K562 (cell line): ENCODE measurements around the gene ACTL10. TPM values are rescaled to one million over a fixed set of nuclear protein-coding genes. Genes with fewer than 3 reads are reported as not detected.

Experiments used
- HDAC1 ChIP-seq, 2 experiments: fragments of 450-650 bp; IDR thresholded peaks; 2 replicates each; pipeline ENCODE4 v1.6.1; 2016 to 2017; ENCODE audit warnings: inconsistent platforms in 1 of 2, mild to moderate bottlenecking in 1 of 2, moderate library complexity in 1 of 2
- JUN ChIP-seq, 2 experiments: sonication (generic) in 1 of 2; formaldehyde crosslinking in 1 of 2; IDR thresholded peaks; 2 replicates each; pipeline versions ENCODE4 v1.6.1 to v1.8.0; 2012 to 2022; ENCODE audit warnings: borderline replicate concordance in 2 of 2, mild to moderate bottlenecking in 2 of 2, improper control_type of control experiment in 1 of 2, low read depth in 1 of 2, low read length in 1 of 2, missing genetic modification reagents in 1 of 2
- MEIS2 ChIP-seq: fragments of 450-650 bp; IDR thresholded peaks from 2 replicates; pipeline ENCODE4 v1.6.1; 2014; ENCODE audit warnings: mild to moderate bottlenecking; ENCODE audit not compliant: partially characterized antibody
- NFRKB ChIP-seq: fragments of 450-650 bp; IDR thresholded peaks from 2 replicates; pipeline ENCODE4 v1.6.1; 2016; ENCODE audit warnings: low read depth
- NR2C2 ChIP-seq, 2 experiments: fragments of 200-800 bp in 1 of 2; sonication (Bioruptor generic) in 1 of 2; sonication (generic) in 1 of 2; formaldehyde crosslinking in 1 of 2; IDR thresholded peaks; 2 replicates each; pipeline versions ENCODE4 v1.6.1 to v1.8.0; 2016 to 2022; ENCODE audit warnings: mild to moderate bottlenecking in 1 of 2, missing compliant biosample characterization in 1 of 2, missing genetic modification characterization in 1 of 2, missing genetic modification reagents in 1 of 2
- PCBP1 ChIP-seq: fragments of 200-400 bp; formaldehyde crosslinking; IDR thresholded peaks from 2 replicates; pipeline ENCODE4 v1.6.1; 2018; ENCODE audit warnings: mild to moderate bottlenecking, low read depth, low read length; ENCODE audit not compliant: poor library complexity, severe bottlenecking
- PML ChIP-seq: IDR thresholded peaks from 2 replicates; pipeline ENCODE4 v1.6.1; 2012; ENCODE audit warnings: low read length, inconsistent platforms
- PURB ChIP-seq: sonication (generic); formaldehyde crosslinking; IDR thresholded peaks from 2 replicates; pipeline ENCODE4 v1.9.0; 2021; ENCODE audit warnings: low read depth, mild to moderate bottlenecking, missing genetic modification reagents
- RBM15 ChIP-seq: fragments of 200-400 bp; formaldehyde crosslinking; IDR thresholded peaks from 2 replicates; pipeline ENCODE4 v1.6.1; 2018; ENCODE audit warnings: mild to moderate bottlenecking, low read length, moderate library complexity; ENCODE audit not compliant: insufficient read depth
- RBM34 ChIP-seq: fragments of 200-400 bp; formaldehyde crosslinking; IDR thresholded peaks from 2 replicates; pipeline ENCODE4 v1.6.1; 2018; ENCODE audit warnings: low read length, borderline replicate concordance; ENCODE audit not compliant: insufficient read depth
- TGIF2 ChIP-seq: sonication (generic); formaldehyde crosslinking; IDR thresholded peaks from 2 replicates; pipeline ENCODE4 v1.8.1; 2022; ENCODE audit warnings: mild to moderate bottlenecking, missing genetic modification reagents, moderate library complexity
- TOE1 ChIP-seq, 2 experiments: fragments of 450-650 bp in 1 of 2; sonication (generic) in 1 of 2; formaldehyde crosslinking in 1 of 2; IDR thresholded peaks; 2 replicates each; pipeline versions ENCODE4 v1.7.1 to v1.8.0; 2016 to 2022; ENCODE audit warnings: borderline replicate concordance in 2 of 2, mild to moderate bottlenecking in 2 of 2, antibody characterized with exemption in 1 of 2, inconsistent platforms in 1 of 2, low read depth in 1 of 2, missing genetic modification reagents in 1 of 2, moderate library complexity in 1 of 2
- ZBTB1 ChIP-seq: sonication (generic); formaldehyde crosslinking; IDR thresholded peaks from 2 replicates; pipeline ENCODE4 v1.8.1; 2023; ENCODE audit warnings: missing genetic modification reagents, low read depth, mild to moderate bottlenecking, borderline replicate concordance
- ZNF212 ChIP-seq: fragments of 450-650 bp; formaldehyde crosslinking; IDR thresholded peaks from 2 replicates; pipeline ENCODE4 v1.4.0; 2020; ENCODE audit warnings: mild to moderate bottlenecking
- ZNF280B ChIP-seq: fragments of 250-450 bp; sonication (Bioruptor Pico); IDR thresholded peaks from 2 replicates; pipeline ENCODE4 v1.5.1; 2021; ENCODE audit warnings: mild to moderate bottlenecking
- ZNF316 ChIP-seq: fragments of 450-650 bp; IDR thresholded peaks from 2 replicates; pipeline ENCODE4 v1.6.1; 2016
- ZNF444 ChIP-seq: fragments of 250-450 bp; sonication (Bioruptor Pico); IDR thresholded peaks from 2 replicates; pipeline ENCODE4 v1.4.0; 2020; ENCODE audit warnings: mild to moderate bottlenecking, moderate library complexity
- ZNF445 ChIP-seq: fragments of 250-450 bp; sonication (Bioruptor Pico); IDR thresholded peaks from 2 replicates; pipeline ENCODE4 v1.4.0; 2020; ENCODE audit warnings: low read depth, mild to moderate bottlenecking, moderate library complexity
- polyA plus RNA-seq, 8 experiments: library from polyadenylated mRNA; depleted of rRNA in 4 of 8; stranded (reverse) in 5 of 8; unstranded in 3 of 8; fragments of >200 nt; fragmentation: Nextera tagmentation in 2 of 8; fragmentation: Illumina TruSeq in 1 of 8; extraction: Ambion mirVana in 2 of 8; extraction: Trizol in 1 of 8; gene quantifications; 2 replicates each; pipeline versions ENCODE4 v1.2.1 to v1.2.3, GENCODE V29; 2011 to 2014; ENCODE audit warnings: inconsistent platforms in 1 of 8, missing spikeins in 1 of 8
- total RNA-seq, 7 experiments: library from RNA; depleted of rRNA in 6 of 7; stranded (reverse); fragments of >200 nt in 6 of 7; fragmentation: Illumina TruSeq in 2 of 7; extraction: Trizol in 2 of 7; gene quantifications; 2 replicates each; pipeline versions ENCODE4 v1.2.1 to v1.2.3, GENCODE V29; 2011 to 2021; ENCODE audit warnings: low replicate concordance in 1 of 7
- TF ChIP-seq, protein P1 (sequence below): fragments of 200-800 bp; sonication (Bioruptor generic); IDR thresholded peaks from 2 replicates; pipeline ENCODE4 v1.6.1; 2016; ENCODE audit warnings: missing genetic modification characterization, missing compliant biosample characterization

The ACTL10 gene
- total and polyA plus RNA-seq, 9 of the 15 experiments (the other 6 are each of a cell fraction or from before 2014, with no cell fraction given): 0.07 to 0.14 TPM; not detected in 7

DNA sequence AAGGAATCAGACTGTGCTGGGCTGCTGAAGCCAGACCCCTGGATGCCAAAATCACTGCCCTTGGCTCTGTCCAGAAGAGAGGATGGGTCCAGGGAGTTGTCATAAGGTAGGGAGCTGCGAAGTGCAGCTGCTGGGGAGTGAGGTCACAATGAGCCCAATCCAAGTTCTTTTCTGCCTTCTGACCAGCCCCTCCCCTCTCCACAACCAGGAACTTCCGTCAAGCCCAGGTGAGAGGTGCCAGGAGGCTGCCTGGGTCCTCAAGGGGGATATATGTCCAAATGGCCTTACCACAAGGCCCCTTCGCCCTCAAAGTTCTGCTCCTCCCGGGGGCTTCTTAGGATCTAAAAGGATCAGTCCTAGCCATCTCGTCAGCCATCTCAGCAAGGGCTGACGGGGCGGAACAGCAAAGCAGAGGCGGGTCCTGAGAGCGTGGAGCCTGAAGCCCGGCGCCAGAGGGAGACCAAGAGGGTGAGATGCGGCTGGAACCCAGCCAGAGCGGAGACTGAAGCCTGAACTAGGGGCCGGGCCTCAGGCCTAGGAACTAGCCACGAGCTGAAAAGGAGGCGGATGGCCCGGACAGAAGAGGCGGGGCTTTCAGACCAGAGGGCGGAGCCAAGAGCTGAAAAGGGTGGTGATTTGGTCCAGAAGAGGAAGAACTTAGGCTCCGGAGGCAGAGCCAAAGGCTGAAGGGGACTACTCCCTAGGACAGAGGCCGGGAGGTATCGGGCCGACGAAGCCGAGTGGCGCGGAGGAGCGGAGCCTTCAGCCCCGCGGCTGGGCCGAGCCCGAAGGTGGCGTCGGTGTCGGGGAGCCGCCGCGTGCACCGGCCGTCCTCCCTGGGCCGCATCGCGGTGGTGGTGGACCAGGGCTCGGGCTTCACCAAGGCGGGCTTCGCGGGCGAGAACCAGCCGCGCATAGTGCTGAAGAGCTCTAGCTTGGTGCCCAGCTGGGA is at the start of gene ACTL10 (continued):
- no peak for TF ChIP-seq NFRKB
- no peak for TF ChIP-seq PURB (CRISPR knock-in tag)
- TF ChIP-seq ZBTB1: no peak
- no peak for TF ChIP-seq NR2C2 (CRISPR knock-in tag; IDR thresholded peaks at IDR 0.05)
- no peak for TF ChIP-seq NR2C2 (tag; IDR thresholded peaks at IDR 0.05)
- TF ChIP-seq ZNF316: no peak
- TF ChIP-seq ZNF212 (CRISPR knock-in tag): no peak
- TF ChIP-seq TOE1 (IDR thresholded peaks at IDR 0.05; ENCODE audit: borderline replicate concordance): no peak; the same call in 1 of the 2 replicates
- no peak for TF ChIP-seq TOE1 (CRISPR knock-in tag; IDR thresholded peaks at IDR 0.05; ENCODE audit: borderline replicate concordance, low read depth)
- no peak for TF ChIP-seq ZNF280B (CRISPR knock-in tag)
- TF ChIP-seq, protein P1, sequence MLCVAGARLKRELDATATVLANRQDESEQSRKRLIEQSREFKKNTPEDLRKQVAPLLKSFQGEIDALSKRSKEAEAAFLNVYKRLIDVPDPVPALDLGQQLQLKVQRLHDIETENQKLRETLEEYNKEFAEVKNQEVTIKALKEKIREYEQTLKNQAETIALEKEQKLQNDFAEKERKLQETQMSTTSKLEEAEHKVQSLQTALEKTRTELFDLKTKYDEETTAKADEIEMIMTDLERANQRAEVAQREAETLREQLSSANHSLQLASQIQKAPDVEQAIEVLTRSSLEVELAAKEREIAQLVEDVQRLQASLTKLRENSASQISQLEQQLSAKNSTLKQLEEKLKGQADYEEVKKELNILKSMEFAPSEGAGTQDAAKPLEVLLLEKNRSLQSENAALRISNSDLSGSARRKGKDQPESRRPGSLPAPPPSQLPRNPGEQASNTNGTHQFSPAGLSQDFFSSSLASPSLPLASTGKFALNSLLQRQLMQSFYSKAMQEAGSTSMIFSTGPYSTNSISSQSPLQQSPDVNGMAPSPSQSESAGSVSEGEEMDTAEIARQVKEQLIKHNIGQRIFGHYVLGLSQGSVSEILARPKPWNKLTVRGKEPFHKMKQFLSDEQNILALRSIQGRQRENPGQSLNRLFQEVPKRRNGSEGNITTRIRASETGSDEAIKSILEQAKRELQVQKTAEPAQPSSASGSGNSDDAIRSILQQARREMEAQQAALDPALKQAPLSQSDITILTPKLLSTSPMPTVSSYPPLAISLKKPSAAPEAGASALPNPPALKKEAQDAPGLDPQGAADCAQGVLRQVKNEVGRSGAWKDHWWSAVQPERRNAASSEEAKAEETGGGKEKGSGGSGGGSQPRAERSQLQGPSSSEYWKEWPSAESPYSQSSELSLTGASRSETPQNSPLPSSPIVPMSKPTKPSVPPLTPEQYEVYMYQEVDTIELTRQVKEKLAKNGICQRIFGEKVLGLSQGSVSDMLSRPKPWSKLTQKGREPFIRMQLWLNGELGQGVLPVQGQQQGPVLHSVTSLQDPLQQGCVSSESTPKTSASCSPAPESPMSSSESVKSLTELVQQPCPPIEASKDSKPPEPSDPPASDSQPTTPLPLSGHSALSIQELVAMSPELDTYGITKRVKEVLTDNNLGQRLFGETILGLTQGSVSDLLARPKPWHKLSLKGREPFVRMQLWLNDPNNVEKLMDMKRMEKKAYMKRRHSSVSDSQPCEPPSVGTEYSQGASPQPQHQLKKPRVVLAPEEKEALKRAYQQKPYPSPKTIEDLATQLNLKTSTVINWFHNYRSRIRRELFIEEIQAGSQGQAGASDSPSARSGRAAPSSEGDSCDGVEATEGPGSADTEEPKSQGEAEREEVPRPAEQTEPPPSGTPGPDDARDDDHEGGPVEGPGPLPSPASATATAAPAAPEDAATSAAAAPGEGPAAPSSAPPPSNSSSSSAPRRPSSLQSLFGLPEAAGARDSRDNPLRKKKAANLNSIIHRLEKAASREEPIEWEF (CRISPR knock-in tag): no peak
- no peak for TF ChIP-seq ZNF445 (CRISPR knock-in tag)
- no peak for TF ChIP-seq PCBP1
- TF ChIP-seq MEIS2: peak; percentile 32
- TF ChIP-seq PML: no peak
- TF ChIP-seq HDAC1 (IDR thresholded peaks at IDR 0.05): no peak; a peak in 1 of 4 replicates
- no peak for TF ChIP-seq ZNF444 (CRISPR knock-in tag)
- TF ChIP-seq TGIF2 (CRISPR knock-in tag): no peak
- no peak for TF ChIP-seq RBM34
- no peak for TF ChIP-seq RBM15
- no peak for TF ChIP-seq JUN (IDR thresholded peaks at IDR 0.05; ENCODE audit: borderline replicate concordance, low read depth, low read length)
- no peak for TF ChIP-seq JUN (CRISPR knock-in tag; IDR thresholded peaks at IDR 0.05; ENCODE audit: borderline replicate concordance)
